Adrenal gland (tissue), 12 donors: ENCODE measurements around the gene LPP. TPM values are rescaled to one million over a fixed set of nuclear protein-coding genes. Genes with fewer than 3 reads are reported as not detected.

Source experiments
- DNase-seq, 7 donors: peaks; one replicate each; pipeline ENCODE4 v3.0.0-alpha.2; 2019 to 2020
- H3K27ac ChIP-seq, 5 donors: fragments of 200-600 bp; sonication (generic) in 4 of 5; 1 replicate in 3 of 5; 2 replicates in 2 of 5; pipeline versions ENCODE4 v1.5.1 to v1.8.0; 2016 to 2020; ENCODE audit warnings: mild to moderate bottlenecking in 1 of 5
- H3K27me3 ChIP-seq: fragments of 200-600 bp; 2 replicates; pipeline ENCODE4 v1.8.0; 2021
- H3K36me3 ChIP-seq, 2 donors: fragments of 200-600 bp; replicated peaks in 1 of 2; 1 replicate in 1 of 2; 2 replicates in 1 of 2; pipeline versions ENCODE4 v1.5.1 to v1.8.0; 2018 to 2022
- H3K4me1 ChIP-seq, 2 donors: fragments of 200-600 bp; replicated peaks in 1 of 2; 1 replicate in 1 of 2; 2 replicates in 1 of 2; pipeline versions ENCODE4 v1.5.1 to v1.8.0; 2018 to 2021
- H3K4me3 ChIP-seq, 4 donors: fragments of 200-600 bp; sonication (generic) in 3 of 4; one replicate each; pipeline ENCODE4 v1.5.1; 2016 to 2018
- H3K9me3 ChIP-seq, 3 donors: fragments of 200-600 bp; sonication (generic) in 1 of 3; replicated peaks in 1 of 3; 1 replicate in 2 of 3; 2 replicates in 1 of 3; pipeline versions ENCODE4 v1.5.1 to v1.8.0; 2016 to 2021
- CTCF ChIP-seq, 6 experiments: fragments of 450-650 bp in 4 of 6; fragments of 200-600 bp in 2 of 6; sonication (generic) in 1 of 6; IDR thresholded peaks; 1 replicate in 5 of 6; 2 replicates in 1 of 6; pipeline versions ENCODE4 v1.5.1 to v1.8.0; 2016 to 2021; ENCODE audit warnings: antibody characterized with exemption in 6 of 6, mild to moderate bottlenecking in 2 of 6, moderate library complexity in 1 of 6
- POLR2A ChIP-seq, 2 donors: fragments of 450-650 bp; IDR thresholded peaks; one replicate each; pipeline ENCODE4 v1.6.1; 2017; ENCODE audit warnings: antibody characterized with exemption in 2 of 2, mild to moderate bottlenecking in 2 of 2, moderate library complexity in 1 of 2
- WGBS, 4 donors: extraction: QIAGEN DNeasy Blood & Tissue Kit in 2 of 4; methylation state at CpG; one replicate each; pipeline versions ENCODE4 v1.1.5 to v1.1.7; 2013 to 2017; 5-methylcytosine and 5-hydroxymethylcytosine counted together
- intact Hi-C, 2 donors: fragments of 100-400 bp; cut with DNase I; formaldehyde crosslinking; loops; one replicate each; pipeline versions ENCODE4 v1.14.1 to v1.15.0; 2022 to 2023
- polyA plus RNA-seq, 3 donors: library from polyadenylated mRNA; stranded (reverse); fragments of 200-250 nt in 2 of 3; fragments of 350-450 nt in 1 of 3; fragmentation: Illumina TruSeq in 1 of 3; extraction: RNeasy Lipid Tissue Mini Kit (QIAGEN cat#74804) in 1 of 3; gene quantifications; one replicate each; pipeline ENCODE4 v1.2.3, GENCODE V29; 2013 to 2014
- total RNA-seq, 9 donors: library from RNA; depleted of rRNA in 4 of 9; stranded (reverse); fragments of >200 nt in 4 of 9; fragments of 120-200 nt in 1 of 9; fragmentation: NEBNext Ultra II Directional in 1 of 9; extraction: Animal tissue kit (Norgen Biotek cat#: 25700) in 1 of 9; gene quantifications; one replicate each; pipeline versions ENCODE4 v1.1.0 to v1.2.4, GENCODE V29; 2013 to 2023
- donor health status: healthy with polysubstance abuse.
- donor health status: Bipolar disorder and iron deficiency.
- donor health status: DM: yes; HTN: yes; CAD: no.
- donor health status: DM: no; HTN: no; CAD: no.
- donor health status: DM: no; HTN: no; CAD: no.
- donor health status: DM: yes; HTN: yes; CAD: no.

The LPP gene
- total and polyA plus RNA-seq, 12 donors: 7.0 to 170 (median 101) TPM

GRCh38 chr3:188292251-188292650, 138.3 kb downstream of the LPP start:
- TF ChIP-seq CTCF (IDR thresholded peaks at IDR 0.05): no peak
- no peak for TF ChIP-seq POLR2A (IDR thresholded peaks at IDR 0.05)
- Histone ChIP-seq H3K9me3 (no peaks in the 10 kb centered on the region), H3K27ac (no peak overlapping the region), H3K4me1 (peaks cover 18 to 56% of the 10 kb centered on the region in 2 donors), H3K27me3 (no peaks in the 10 kb centered on the region), H3K4me3 (no peak overlapping the region), H3K36me3 (no peaks in the 10 kb centered on the region)
- intact Hi-C loops: loop anchor here in 1 of 2 donors (10.0 kb wide), 1 partner anchor 103 kb away; no protein-coding TSS in a partner anchor
- DNase-seq: no peak
- WGBS, 4 donors: 77 to 100% (median 89%) methylated on average over 1 of the region's 1 CpG

- peaks cover 18 to 59% of the 10 kb centered on the region in 2 donors for H3K4me1 ChIP-seq
- DNase-seq: no peak
- TF ChIP-seq POLR2A (IDR thresholded peaks at IDR 0.05) (no peak), CTCF (IDR thresholded peaks at IDR 0.05) (no peak)
- no peak overlapping the region for H3K4me3 ChIP-seq
- no peaks in the 10 kb centered on the region for H3K27me3 ChIP-seq
- intact Hi-C loops: loop anchor here in 1 of 2 donors (10.0 kb wide), 1 partner anchor 102 kb away; no protein-coding TSS in a partner anchor
- peak overlapping the region in 1 of 5 donors; percentile 15 for H3K27ac ChIP-seq
- no peaks in the 10 kb centered on the region for H3K36me3 ChIP-seq
- 78 to 84% (median 80%) methylated on average over 3 of the region's 3 CpGs for WGBS, 4 donors
- H3K9me3 ChIP-seq: no peaks in the 10 kb centered on the region
These were observed 138.9 kb downstream of the LPP start for GRCh38 chr3:188292827-188293226.

GRCh38 chr3:188294113-188294512, 140.2 kb downstream of the LPP start:
- peaks cover 18 to 65% of the 10 kb centered on the region in 2 donors for H3K4me1 ChIP-seq
- H3K9me3 ChIP-seq: no peaks in the 10 kb centered on the region
- H3K36me3 ChIP-seq: no peaks in the 10 kb centered on the region
- intact Hi-C loops: loop anchor here in 1 of 2 donors (10.0 kb wide), 1 partner anchor 101 kb away; no protein-coding TSS in a partner anchor
- H3K27me3 ChIP-seq: no peaks in the 10 kb centered on the region
- 81 to 92% (median 88%) methylated on average over 3 of the region's 3 CpGs for WGBS, 4 donors
- DNase-seq: no peak
- TF ChIP-seq CTCF (IDR thresholded peaks at IDR 0.05): no peak
- H3K4me3 ChIP-seq: no peak overlapping the region
- H3K27ac ChIP-seq: peak overlapping the region in 3 of 5 donors; percentile 70 to 87 (median 83)

- Histone ChIP-seq H3K27ac (peak overlapping the region; percentile 66 to 87 (median 75)), H3K4me1 (peaks cover 18 to 73% of the 10 kb centered on the region in 2 donors), H3K27me3 (no peaks in the 10 kb centered on the region), H3K36me3 (no peaks in the 10 kb centered on the region), H3K9me3 (no peaks in the 10 kb centered on the region), H3K4me3 (no peak overlapping the region)
- 35 to 47% (median 42%) methylated on average over 11 of the region's 11 CpGs for WGBS, 4 donors
- peak; percentile 42 to 75 (median 71) for DNase-seq
- intact Hi-C loops: loop anchor here in 1 of 2 donors (10.0 kb wide), 1 partner anchor 100 kb away; no protein-coding TSS in a partner anchor
- no peak for TF ChIP-seq CTCF (IDR thresholded peaks at IDR 0.05)
- peak in 1 of 2 donors; percentile 42 for TF ChIP-seq POLR2A (IDR thresholded peaks at IDR 0.05)
These were observed 141.0 kb downstream of the LPP start for GRCh38 chr3:188294823-188295487.
